Ovary (tissue), 9 donors: ENCODE data around the gene UST. TPM values are rescaled to one million over a fixed set of nuclear protein-coding genes. Genes with fewer than 3 reads are reported as not detected.
A peak's percentile ranks its signal among the peaks of the same experiment; 100 is the strongest.

Experiments used
- DNase-seq, 5 donors: peaks; one replicate each; pipeline ENCODE4 v3.0.0-alpha.2; 2019 to 2020
- H3K27ac ChIP-seq, 2 donors: fragments of 200-600 bp; one replicate each; pipeline versions ENCODE4 v1.5.1 to v1.8.0; 2019 to 2022
- H3K27me3 ChIP-seq: fragments of 200-600 bp; one replicate; pipeline ENCODE4 v1.8.0; 2022
- H3K36me3 ChIP-seq: fragments of 200-600 bp; sonication (generic); one replicate; pipeline ENCODE4 v1.5.1; 2019
- H3K4me1 ChIP-seq: one replicate; pipeline ENCODE4 v1.8.1; 2013; ENCODE audit warnings: mild to moderate bottlenecking, moderate library complexity; ENCODE audit not compliant: insufficient read depth
- H3K4me3 ChIP-seq: fragments of 200-600 bp; sonication (generic); one replicate; pipeline ENCODE4 v1.5.1; 2017
- H3K9me3 ChIP-seq, 2 donors: fragments of 200-600 bp in 1 of 2; sonication (generic) in 1 of 2; one replicate each; pipeline versions ENCODE4 v1.5.1 to v1.8.1; 2013 to 2019; ENCODE audit warnings: mild to moderate bottlenecking in 1 of 2, moderate library complexity in 1 of 2
- EP300 ChIP-seq: sonication (generic); formaldehyde crosslinking; IDR thresholded peaks from one replicate; pipeline ENCODE4 v1.6.1; 2017; ENCODE audit warnings: antibody characterized with exemption
- POLR2A ChIP-seq: fragments of 450-650 bp; IDR thresholded peaks from one replicate; pipeline ENCODE4 v1.6.1; 2017; ENCODE audit warnings: antibody characterized with exemption, mild to moderate bottlenecking, moderate library complexity
- WGBS, 3 donors: extraction: QIAGEN DNeasy Blood & Tissue Kit in 1 of 3; methylation state at CpG; one replicate each; pipeline versions ENCODE4 v1.1.5 to v1.1.7; 2013 to 2017; 5-methylcytosine and 5-hydroxymethylcytosine counted together
- intact Hi-C, 4 donors: fragments of 100-400 bp; cut with DNase I; formaldehyde crosslinking; loops; one replicate each; pipeline versions ENCODE4 v1.11.0 to v1.15.1; 2022 to 2023
- polyA plus RNA-seq, 2 donors: library from polyadenylated mRNA; stranded (reverse); fragments of 200-250 nt in 1 of 2; fragments of 350-450 nt in 1 of 2; fragmentation: Illumina TruSeq in 1 of 2; extraction: RNeasy Lipid Tissue Mini Kit (QIAGEN cat#74804) in 1 of 2; gene quantifications; one replicate each; pipeline ENCODE4 v1.2.3, GENCODE V29; 2013 to 2014
- total RNA-seq, 7 donors: library from RNA; depleted of rRNA in 2 of 7; stranded (reverse); fragments of >200 nt in 2 of 7; fragmentation: NEBNext Ultra II Directional in 3 of 7; extraction: Animal tissue kit (Norgen Biotek cat#: 25700) in 3 of 7; gene quantifications; one replicate each; pipeline versions ENCODE4 v1.1.0 to v1.2.4, GENCODE V29; 2016 to 2023
- TF ChIP-seq, protein P1 (sequence below), 3 donors: fragments of 450-650 bp in 2 of 3; fragments of 200-600 bp in 1 of 3; IDR thresholded peaks; one replicate each; pipeline versions ENCODE4 v1.5.1 to v1.8.0; 2016 to 2022; ENCODE audit warnings: antibody characterized with exemption in 3 of 3, mild to moderate bottlenecking in 1 of 3
- donor health status: DM: no; HTN: no; CAD: no; lungs with moderate emphysema.
- donor health status: DM: no; HTN: no; CAD: no.
- donor health status: Bipolar disorder and iron deficiency.
- donor health status: DM: yes; HTN: yes; CAD: no.
- donor health status: DM: no; HTN: no; CAD: no.
- donor health status: DM: yes; HTN: yes; CAD: no.

UST gene
- total and polyA plus RNA-seq, 9 donors: 11.8 to 20.1 (median 16.5) TPM

DNA sequence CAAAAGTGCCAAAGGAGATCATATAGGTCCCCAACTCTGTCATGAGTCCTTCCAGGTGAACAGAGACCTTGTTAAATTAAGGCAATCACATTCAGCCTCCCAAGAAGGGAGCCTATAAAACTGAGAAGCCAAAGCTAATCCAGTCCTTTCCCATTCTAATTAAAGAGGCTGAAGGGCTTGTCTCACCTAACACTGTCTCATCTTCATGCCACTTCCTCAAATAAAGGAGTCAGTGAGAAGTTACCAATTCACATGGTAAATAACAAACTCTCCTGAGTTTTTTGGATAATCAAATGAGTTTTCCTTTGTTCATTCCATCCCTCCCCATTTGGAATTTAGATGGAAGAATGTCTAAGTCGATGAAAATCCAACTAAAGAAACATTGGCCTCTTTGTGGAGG, 242.8 kb downstream of the UST start:
- Histone ChIP-seq H3K36me3 (no peaks in the 10 kb centered on the region), H3K9me3 (no peaks in the 10 kb centered on the region), H3K4me1 (peaks cover 3% of the 10 kb centered on the region), H3K27ac (no peak overlapping the region), H3K4me3 (no peak overlapping the region), H3K27me3 (no peaks in the 10 kb centered on the region)
- WGBS, 3 donors: 72 to 93% (median 89%) methylated on average over 1 of the region's 1 CpG
- TF ChIP-seq, protein P1, sequence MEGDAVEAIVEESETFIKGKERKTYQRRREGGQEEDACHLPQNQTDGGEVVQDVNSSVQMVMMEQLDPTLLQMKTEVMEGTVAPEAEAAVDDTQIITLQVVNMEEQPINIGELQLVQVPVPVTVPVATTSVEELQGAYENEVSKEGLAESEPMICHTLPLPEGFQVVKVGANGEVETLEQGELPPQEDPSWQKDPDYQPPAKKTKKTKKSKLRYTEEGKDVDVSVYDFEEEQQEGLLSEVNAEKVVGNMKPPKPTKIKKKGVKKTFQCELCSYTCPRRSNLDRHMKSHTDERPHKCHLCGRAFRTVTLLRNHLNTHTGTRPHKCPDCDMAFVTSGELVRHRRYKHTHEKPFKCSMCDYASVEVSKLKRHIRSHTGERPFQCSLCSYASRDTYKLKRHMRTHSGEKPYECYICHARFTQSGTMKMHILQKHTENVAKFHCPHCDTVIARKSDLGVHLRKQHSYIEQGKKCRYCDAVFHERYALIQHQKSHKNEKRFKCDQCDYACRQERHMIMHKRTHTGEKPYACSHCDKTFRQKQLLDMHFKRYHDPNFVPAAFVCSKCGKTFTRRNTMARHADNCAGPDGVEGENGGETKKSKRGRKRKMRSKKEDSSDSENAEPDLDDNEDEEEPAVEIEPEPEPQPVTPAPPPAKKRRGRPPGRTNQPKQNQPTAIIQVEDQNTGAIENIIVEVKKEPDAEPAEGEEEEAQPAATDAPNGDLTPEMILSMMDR (IDR thresholded peaks at IDR 0.05): no peak
- no peak for TF ChIP-seq EP300
- no peak for TF ChIP-seq POLR2A
- no peak for DNase-seq
- intact Hi-C loops: no loop called here

DNA sequence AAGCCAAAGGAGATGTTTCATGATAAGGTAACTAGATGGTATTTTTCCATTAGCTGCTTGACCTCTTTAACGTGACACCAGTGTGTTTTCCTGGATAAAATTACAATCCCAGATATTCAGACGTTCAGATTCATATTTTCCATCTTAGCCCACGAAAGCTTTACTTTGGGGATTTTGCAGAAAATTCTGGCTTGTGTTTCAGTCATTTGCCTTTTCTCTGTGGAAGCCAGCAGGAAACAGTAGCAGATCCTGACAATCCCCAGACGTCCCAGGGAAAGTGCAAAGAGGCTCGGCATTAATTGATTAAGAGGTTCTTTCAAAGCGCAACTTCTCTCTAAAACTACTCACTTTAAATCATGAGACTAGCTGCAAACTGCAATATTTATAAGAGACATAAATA, 243.6 kb downstream of the UST start:
- Histone ChIP-seq H3K4me3 (no peak overlapping the region), H3K36me3 (no peaks in the 10 kb centered on the region), H3K4me1 (no peaks in the 10 kb centered on the region), H3K27ac (no peak overlapping the region), H3K27me3 (no peaks in the 10 kb centered on the region), H3K9me3 (no peaks in the 10 kb centered on the region)
- TF ChIP-seq, protein P1 (IDR thresholded peaks at IDR 0.05): no peak
- TF ChIP-seq POLR2A: no peak
- TF ChIP-seq EP300: no peak
- intact Hi-C loops: no loop called here
- WGBS, 3 donors: 68 to 88% (median 86%) methylated on average over 6 of the region's 6 CpGs
- no peak for DNase-seq

DNA sequence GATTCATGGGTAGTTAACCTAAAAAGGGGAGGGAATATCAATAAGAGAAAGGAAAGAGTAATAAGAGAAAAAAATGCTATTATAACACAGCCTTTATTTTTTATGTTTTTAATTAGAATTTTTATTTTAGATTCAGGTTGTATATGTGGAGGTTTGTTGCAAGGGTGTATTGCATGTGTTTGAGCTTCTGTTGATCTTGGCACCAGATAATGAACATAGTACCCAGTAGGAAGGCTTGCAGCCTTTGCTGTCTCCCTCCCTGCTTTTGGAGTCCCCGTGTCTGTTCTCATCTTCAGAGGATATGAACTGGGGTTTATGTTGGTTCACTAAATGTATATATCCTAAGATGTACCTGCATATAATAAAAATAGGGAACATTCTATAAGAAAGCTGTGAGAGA, 250.0 kb downstream of the UST start:
- H3K27ac ChIP-seq: no peak overlapping the region
- no peaks in the 10 kb centered on the region for H3K27me3 ChIP-seq
- H3K4me3 ChIP-seq: no peak overlapping the region
- intact Hi-C loops: no loop called here
- H3K4me1 ChIP-seq: peaks cover 19% of the 10 kb centered on the region
- H3K9me3 ChIP-seq: no peaks in the 10 kb centered on the region
- H3K36me3 ChIP-seq: no peaks in the 10 kb centered on the region
- no peak for DNase-seq
- WGBS, 3 donors: 66 to 73% (median 73%) methylated on average over 1 of the region's 1 CpG
- TF ChIP-seq EP300 (no peak), POLR2A (no peak)
- TF ChIP-seq, protein P1 (IDR thresholded peaks at IDR 0.05): no peak

DNA sequence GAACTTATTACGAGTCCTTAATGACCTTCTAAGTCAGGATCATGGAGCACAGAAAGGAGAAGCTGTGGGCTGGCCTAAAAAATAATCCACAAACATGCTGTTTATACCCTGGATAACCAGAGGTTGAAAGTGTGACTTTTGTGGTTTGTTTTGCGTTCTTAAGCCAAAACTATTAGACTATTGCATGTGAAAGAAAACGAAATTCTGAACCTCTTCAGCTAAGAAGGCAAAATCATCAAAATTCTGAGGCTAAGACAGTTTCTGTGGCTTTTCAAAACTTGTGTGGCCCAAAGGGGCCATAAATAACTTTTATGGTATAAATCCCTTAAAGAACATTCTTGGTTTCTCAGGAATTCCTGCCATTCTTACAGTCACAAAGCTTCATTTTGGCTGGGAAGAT, 251.0 kb downstream of the UST start:
- no peak overlapping the region for H3K4me3 ChIP-seq
- peak overlapping the region in 1 of 2 donors; percentile 40 for H3K27ac ChIP-seq
- no peaks in the 10 kb centered on the region for H3K36me3 ChIP-seq
- H3K4me1 ChIP-seq: peaks cover 19% of the 10 kb centered on the region
- no peaks in the 10 kb centered on the region for H3K27me3 ChIP-seq
- 6 to 13% (median 10%) methylated on average over 3 of the region's 3 CpGs for WGBS, 3 donors
- intact Hi-C loops: no loop called here
- H3K9me3 ChIP-seq: no peaks in the 10 kb centered on the region
- no peak for DNase-seq
- TF ChIP-seq, protein P1 (IDR thresholded peaks at IDR 0.05): no peak
- TF ChIP-seq POLR2A: no peak
- TF ChIP-seq EP300: no peak

DNA sequence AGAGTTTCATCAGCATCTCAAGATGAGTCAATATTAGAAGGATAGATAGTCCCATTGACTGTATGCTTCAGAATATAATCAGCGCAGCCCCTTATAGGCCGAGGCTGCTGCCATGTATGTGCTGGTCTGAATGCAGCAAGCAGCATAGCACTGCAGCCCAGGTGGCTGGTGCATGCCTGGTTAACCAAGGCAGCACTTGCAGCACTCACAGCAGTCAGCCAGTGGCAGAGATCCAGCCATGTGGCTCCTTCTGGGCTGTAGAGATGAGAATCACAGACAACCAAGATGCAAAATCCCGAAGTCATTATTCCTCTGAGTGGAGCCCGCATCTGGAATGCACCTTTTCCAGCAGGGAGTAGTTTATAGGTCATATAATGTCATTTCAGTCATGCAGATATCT, 251.9 kb downstream of the UST start:
- Histone ChIP-seq H3K27me3 (no peaks in the 10 kb centered on the region), H3K9me3 (no peaks in the 10 kb centered on the region), H3K4me3 (no peak overlapping the region), H3K4me1 (peaks cover 19% of the 10 kb centered on the region), H3K27ac (no peak overlapping the region), H3K36me3 (no peaks in the 10 kb centered on the region)
- peak in 2 of 5 donors; percentile 15 to 30 for DNase-seq
- TF ChIP-seq EP300 (no peak), POLR2A (no peak)
- TF ChIP-seq, protein P1 (IDR thresholded peaks at IDR 0.05): no peak
- intact Hi-C loops: no loop called here
- 90 to 94% (median 93%) methylated on average over 4 of the region's 4 CpGs for WGBS, 3 donors
